HL-60/S4 (cell line): ENCODE data around the gene TMCC3.

ENCODE experiments used
- in situ Hi-C: fragments of 300-500 bp; cut with MboI; formaldehyde crosslinking; loops from 2 replicates; pipeline ENCODE4 v1.14.3; 2022; ENCODE audit warnings: low sequenced_read_pairs

TMCC3 gene

GRCh38 chr12:94674051-94674451 is 23.7 kb upstream of the TMCC3 start:
- in situ Hi-C loops = no loop called here

GRCh38 chr12:94673496-94673895 is 23.1 kb upstream of the TMCC3 start:
- in situ Hi-C loops = no loop called here

GRCh38 chr12:94671917-94672316 is 21.6 kb upstream of the TMCC3 start:
- in situ Hi-C loops = no loop called here

GRCh38 chr12:94670898-94671297 is 20.5 kb upstream of the TMCC3 start:
- in situ Hi-C loops = no loop called here

GRCh38 chr12:94670075-94670474 is 19.7 kb upstream of the TMCC3 start:
- in situ Hi-C loops = no loop called here

- in situ Hi-C loops = no loop called here
Observed at GRCh38 chr12:94667031-94667540, 16.7 kb upstream of the TMCC3 start.

GRCh38 chr12:94666158-94666557 is 15.8 kb upstream of the TMCC3 start:
- in situ Hi-C loops = no loop called here

- in situ Hi-C loops = no loop called here
Observed at GRCh38 chr12:94663702-94664101, 13.3 kb upstream of the TMCC3 start.

GRCh38 chr12:94663071-94663470 is 12.7 kb upstream of the TMCC3 start:
- in situ Hi-C loops = no loop called here

- in situ Hi-C loops = no loop called here
Observed at GRCh38 chr12:94660436-94660835, 10.1 kb upstream of the TMCC3 start.

- in situ Hi-C loops = no loop called here
Observed at GRCh38 chr12:94659346-94659930, 9.1 kb upstream of the TMCC3 start.

GRCh38 chr12:94658931-94659330 is 8.6 kb upstream of the TMCC3 start:
- in situ Hi-C loops = no loop called here

GRCh38 chr12:94656556-94656955 is 6.2 kb upstream of the TMCC3 start:
- in situ Hi-C loops = no loop called here

- in situ Hi-C loops = no loop called here
Observed at GRCh38 chr12:94649349-94650142, 811 bp downstream of the TMCC3 start.

GRCh38 chr12:94648578-94648977 is 1.8 kb downstream of the TMCC3 start:
- in situ Hi-C loops = no loop called here

GRCh38 chr12:94644141-94644979 is 6.0 kb downstream of the TMCC3 start:
- in situ Hi-C loops = no loop called here

- in situ Hi-C loops = no loop called here
Observed at GRCh38 chr12:94643606-94644005, 6.8 kb downstream of the TMCC3 start.

- in situ Hi-C loops = no loop called here
Observed at GRCh38 chr12:94641283-94641682, 9.1 kb downstream of the TMCC3 start.

- in situ Hi-C loops = no loop called here
Observed at GRCh38 chr12:94640134-94640928, 10.0 kb downstream of the TMCC3 start.

- in situ Hi-C loops = no loop called here
Observed at GRCh38 chr12:94638521-94638920, 11.8 kb downstream of the TMCC3 start.
